SK-N-SH (cell line): ENCODE results near the gene ELAPOR1. TPM values are rescaled to one million over a fixed set of nuclear protein-coding genes. Genes with fewer than 3 reads are reported as not detected.

ENCODE experiments used
- CTCF ChIA-PET: fragments of 300-600, 350-600 bp; formaldehyde crosslinking; extraction: SDS; loops from one replicate; lab custom pipeline; 2021; lab: Yijun Ruan, JAX
- POLR2A ChIA-PET: fragments of 350-600 bp; sonication (Branson Sonifier 250); formaldehyde crosslinking; extraction: SDS; loops from one replicate; lab custom pipeline; 2020; ENCODE audit warnings: antibody characterized with exemption, inconsistent platforms; lab: Yijun Ruan, JAX
- DNase-seq: peaks from one replicate; pipeline ENCODE4 v3.0.0; 2012
- H2AFZ ChIP-seq: fragments of 200-600 bp; sonication (generic); 2 replicates; pipeline ENCODE4 v1.8.1; 2016; ENCODE audit warnings: antibody characterized with exemption, mild to moderate bottlenecking, low read depth
- H3F3A ChIP-seq: fragments of 200-600 bp; sonication (generic); replicated peaks from 2 replicates; pipeline ENCODE3; 2016; ENCODE audit warnings: antibody characterized with exemption, mild to moderate bottlenecking; ENCODE audit not compliant: insufficient read depth
- H3K27ac ChIP-seq, 2 experiments: fragments of 200-500 bp in 1 of 2; fragments of 200-600 bp in 1 of 2; sonication (Bioruptor generic) in 1 of 2; sonication (generic), shearing (Covaris generic) in 1 of 2; 2 replicates each; pipeline versions ENCODE4 v1.5.1 to v1.6.1; 2014 to 2016; ENCODE audit warnings: low read depth in 2 of 2, inconsistent platforms in 1 of 2, low read length in 1 of 2, mild to moderate bottlenecking in 1 of 2, mixed read lengths in 1 of 2
- H3K27me3 ChIP-seq: fragments of 200-600 bp; sonication (generic), shearing (Covaris generic); 2 replicates; pipeline ENCODE4 v1.6.1; 2016; ENCODE audit warnings: mixed run types; ENCODE audit not compliant: insufficient read depth
- H3K36me3 ChIP-seq, 2 experiments: fragments of 200-500 bp in 1 of 2; fragments of 200-600 bp in 1 of 2; sonication (Bioruptor generic) in 1 of 2; sonication (generic) in 1 of 2; replicated peaks in 1 of 2; 2 replicates each; pipeline versions ENCODE3 to v1.5.1; 2014 to 2016; ENCODE audit warnings: low read length in 1 of 2, mild to moderate bottlenecking in 1 of 2; ENCODE audit not compliant: insufficient read depth in 2 of 2, control insufficient read depth in 1 of 2
- H3K4me1 ChIP-seq, 2 experiments: fragments of 200-500 bp in 1 of 2; fragments of 200-600 bp in 1 of 2; sonication (Bioruptor generic) in 1 of 2; sonication (generic), shearing (Covaris generic) in 1 of 2; 2 replicates each; pipeline versions ENCODE4 v1.5.1 to v1.6.1; 2014 to 2016; ENCODE audit warnings: low read depth in 1 of 2, low read length in 1 of 2, mixed run types in 1 of 2; ENCODE audit not compliant: insufficient read depth in 2 of 2, control insufficient read depth in 1 of 2
- H3K4me2 ChIP-seq: fragments of 200-600 bp; sonication (generic), shearing (Covaris generic); 2 replicates; pipeline ENCODE4 v1.6.1; 2017; ENCODE audit warnings: mixed run types
- H3K4me3 ChIP-seq, 2 experiments: fragments of 200-500 bp in 1 of 2; fragments of 200-600 bp in 1 of 2; sonication (Bioruptor generic) in 1 of 2; sonication (generic), shearing (Covaris generic) in 1 of 2; 2 replicates each; pipeline versions ENCODE4 v1.5.1 to v1.8.1; 2014 to 2016; ENCODE audit warnings: low read depth in 2 of 2, inconsistent platforms in 1 of 2, low read length in 1 of 2, mild to moderate bottlenecking in 1 of 2, mixed read lengths in 1 of 2, moderate library complexity in 1 of 2
- H3K79me2 ChIP-seq: fragments of 200-600 bp; sonication (generic); 2 replicates; pipeline ENCODE4 v1.8.1; 2017; ENCODE audit warnings: mild to moderate bottlenecking; ENCODE audit not compliant: insufficient read depth
- H3K9ac ChIP-seq: fragments of 200-600 bp; sonication (generic); 2 replicates; pipeline ENCODE4 v1.6.1; 2017; ENCODE audit warnings: mixed run types
- H3K9me2 ChIP-seq: fragments of 200-600 bp; sonication (generic); 2 replicates; pipeline ENCODE4 v1.6.1; 2017; ENCODE audit warnings: mixed run types
- H3K9me3 ChIP-seq: fragments of 200-600 bp; sonication (generic); 2 replicates; pipeline ENCODE4 v1.6.1; 2017; ENCODE audit warnings: mixed run types, mild to moderate bottlenecking, moderate library complexity
- H4K20me1 ChIP-seq: fragments of 200-600 bp; sonication (generic); 2 replicates; pipeline ENCODE4 v1.6.1; 2017; ENCODE audit warnings: mild to moderate bottlenecking, mixed run types; ENCODE audit not compliant: insufficient read depth
- CHD2 ChIP-seq: fragments of 150-350 bp; IDR thresholded peaks from 2 replicates; pipeline ENCODE4 v1.6.1; 2018; ENCODE audit warnings: low read length; ENCODE audit not compliant: partially characterized antibody
- ELF1 ChIP-seq: IDR thresholded peaks from 2 replicates; pipeline ENCODE4 v1.4.0; 2012
- EZH2phosphoT487 ChIP-seq: fragments of 200-600 bp; sonication (generic); IDR thresholded peaks from 2 replicates; pipeline ENCODE4 v1.6.1; 2017; ENCODE audit warnings: low read depth, mixed run types, mild to moderate bottlenecking, antibody characterized with exemption, moderate library complexity, borderline replicate concordance
- GABPA ChIP-seq: IDR thresholded peaks from 2 replicates; pipeline ENCODE4 v1.4.0; 2012; ENCODE audit warnings: low read depth, mild to moderate bottlenecking
- GATA2 ChIP-seq: sonication (generic); formaldehyde crosslinking; IDR thresholded peaks from 2 replicates; pipeline ENCODE4 v1.5.0; 2020; ENCODE audit warnings: mild to moderate bottlenecking, missing genetic modification reagents
- IRF3 ChIP-seq: fragments of 150-350 bp; IDR thresholded peaks from 2 replicates; pipeline ENCODE4 v1.6.1; 2016; ENCODE audit warnings: mild to moderate bottlenecking, low read depth, low read length
- JUND ChIP-seq: IDR thresholded peaks from 2 replicates; pipeline ENCODE4 v1.4.0; 2012
- MEF2A ChIP-seq: IDR thresholded peaks from 2 replicates; pipeline ENCODE4 v1.4.0; 2012; ENCODE audit warnings: low read depth, borderline replicate concordance
- NRF1 ChIP-seq: IDR thresholded peaks from 2 replicates; pipeline ENCODE4 v1.6.1; 2012; ENCODE audit warnings: low read depth, mild to moderate bottlenecking, low read length
- RXRA ChIP-seq: IDR thresholded peaks from 2 replicates; pipeline ENCODE4 v1.4.0; 2012; ENCODE audit warnings: low read depth, mild to moderate bottlenecking, borderline replicate concordance
- TAF1 ChIP-seq: IDR thresholded peaks from 2 replicates; pipeline ENCODE4 v1.6.1; 2012; ENCODE audit warnings: low read depth, mild to moderate bottlenecking, low read length, moderate library complexity, borderline replicate concordance
- YY1 ChIP-seq: IDR thresholded peaks from 2 replicates; pipeline ENCODE4 v1.4.0; 2012; ENCODE audit warnings: low read depth, mild to moderate bottlenecking
- WGBS: methylation state at CpG from one replicate; pipeline ENCODE4 v1.1.6; 2017; ENCODE audit warnings: low lambda C conversion rate; 5-methylcytosine and 5-hydroxymethylcytosine counted together
- polyA plus RNA-seq, 3 experiments: library from polyadenylated mRNA; depleted of rRNA; stranded (reverse); fragments of >200 nt; gene quantifications; 2 replicates each; pipeline ENCODE4 v1.2.3, GENCODE V29; 2012

Gene ELAPOR1
- polyA plus RNA-seq, 1 of the 3 experiments (the other 2 are of a cell fraction), result 1.2 TPM

- Histone ChIP-seq H3F3A (peaks cover 11% of the 10 kb centered on the region), H3K36me3 (peaks cover 0 to 9% of the 10 kb centered on the region in 2 experiments), H2AFZ (no peak overlapping the region), H3K4me1 (no peaks in the 10 kb centered on the region; a peak in 1 of 4 replicates), H3K4me3 (no peak overlapping the region), H3K79me2 (peaks cover 24% of the 10 kb centered on the region), H3K9ac (no peak overlapping the region), H4K20me1 (no peaks in the 10 kb centered on the region), H3K9me2 (no peaks in the 10 kb centered on the region), H3K9me3 (no peaks in the 10 kb centered on the region), H3K4me2 (no peak overlapping the region), H3K27me3 (no peaks in the 10 kb centered on the region), H3K27ac (no peak overlapping the region)
- ChIA-PET CTCF (no interaction called here), POLR2A (interaction anchor here (1.3 kb wide), 1 partner anchor 16 kb away, joined by 4 read pairs; the partner anchor contains the start of gene TMEM167B)
- DNase-seq, result no peak
- TF ChIP-seq MEF2A, result no peak
- WGBS, result 60% methylated on average over 4 of the region's 4 CpGs
Measured at GRCh38 chr1:109105881-109106280, 8.0 kb upstream of the ELAPOR1 start.

DNA sequence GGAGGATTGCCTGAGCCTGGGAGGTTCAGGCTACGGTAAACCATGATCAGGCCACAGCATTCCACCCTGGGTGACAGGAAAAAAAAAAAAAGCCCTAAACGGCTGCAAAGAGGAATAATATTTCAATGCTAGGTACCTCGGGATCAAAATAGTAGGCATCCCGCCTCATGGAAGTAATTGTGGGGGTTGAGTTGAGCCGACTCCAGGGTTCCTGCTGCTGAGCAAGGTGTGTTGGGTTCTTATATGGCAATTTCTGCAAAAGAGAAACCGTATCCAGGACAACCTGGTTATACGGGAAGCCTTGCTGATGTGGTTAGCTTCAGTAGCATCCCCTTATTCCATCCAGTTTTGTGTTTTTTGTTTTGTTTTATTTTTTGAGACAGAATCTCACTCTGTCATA is 6.1 kb upstream of the ELAPOR1 start:
- TF ChIP-seq NRF1 (no peak), TAF1 (no peak), GATA2 (CRISPR knock-in tag) (no peak), IRF3 (no peak), RXRA (no peak), EZH2phosphoT487 (no peak)
- TF ChIP-seq, all 33 proteins: peak for 0
- Histone ChIP-seq H3K27ac (no peak overlapping the region), H3K9me3 (no peaks in the 10 kb centered on the region), H3K36me3 (peaks cover 0 to 6% of the 10 kb centered on the region in 2 experiments), H4K20me1 (no peaks in the 10 kb centered on the region), H3K4me2 (no peak overlapping the region), H3F3A (peaks cover 6% of the 10 kb centered on the region), H2AFZ (no peak overlapping the region), H3K79me2 (peaks cover 6% of the 10 kb centered on the region; the same call in 1 of the 2 replicates), H3K9me2 (no peaks in the 10 kb centered on the region), H3K4me1 (peaks cover 4 to 5% of the 10 kb centered on the region in 2 experiments; a peak in 1 of 4 replicates), H3K4me3 (no peak overlapping the region), H3K27me3 (no peaks in the 10 kb centered on the region), H3K9ac (no peak overlapping the region)
- CTCF ChIA-PET, result interaction anchor here (1.4 kb wide), 1 partner anchor 9 kb away, joined by 3 read pairs; no protein-coding TSS in a partner anchor
- POLR2A ChIA-PET, result interaction anchor here (1.2 kb wide), 1 partner anchor 66 kb away, joined by 3 read pairs; the partner anchor contains the start of gene WDR47
- 85% methylated on average over 7 of the region's 7 CpGs for WGBS
- no peak for DNase-seq

- Histone ChIP-seq H3K4me3 (no peak overlapping the region), H3F3A (peaks cover 1% of the 10 kb centered on the region), H4K20me1 (no peaks in the 10 kb centered on the region), H3K4me2 (no peak overlapping the region)
- CTCF ChIA-PET, result interaction anchor here (0.6 to 4.4 kb wide), 3 partner anchors 9 to 202 kb away, joined by 3 to 75 read pairs (median 3); no protein-coding TSS in a partner anchor
- TF ChIP-seq IRF3 (no peak), CHD2 (no peak), TAF1 (no peak), GABPA (no peak), JUND (no peak), YY1 (no peak), GATA2 (CRISPR knock-in tag) (no peak), ELF1 (no peak), NRF1 (no peak)
- TF ChIP-seq, all 33 proteins: peak for 0
- Histone ChIP-seq H3K79me2 (no peaks in the 10 kb centered on the region), H3K9ac (no peak overlapping the region), H2AFZ (no peak overlapping the region), H3K4me1 (peaks cover 4 to 13% of the 10 kb centered on the region in 2 experiments; a peak in 1 of 4 replicates), H3K9me2 (no peaks in the 10 kb centered on the region), H3K9me3 (no peaks in the 10 kb centered on the region), H3K27ac (no peak overlapping the region), H3K27me3 (peaks cover 14% of the 10 kb centered on the region), H3K36me3 (no peaks in the 10 kb centered on the region)
- POLR2A ChIA-PET, result interaction anchor here (2.6 kb wide), 1 partner anchor 9 kb away, joined by 19 read pairs; no protein-coding TSS in a partner anchor
- WGBS, result 64% methylated on average over 3 of the region's 3 CpGs
- no peak for DNase-seq
Measured at GRCh38 chr1:109109906-109110305, 4.0 kb upstream of the ELAPOR1 start.
